BLaER1 treated with 17β-estradiol and CSF1 and Interleukin-3, amounts not matched to agents 10 nM and 100 nM (cell line): Measurements from ENCODE around the gene GABBR2.

Source experiments
- H3K27ac ChIP-seq, 11 experiments: shearing (Covaris generic); formaldehyde crosslinking; 2 replicates each; pipeline ENCODE4 v1.8.1; 2022
- H3K27me3 ChIP-seq, 11 experiments: shearing (Covaris generic); formaldehyde crosslinking; 2 replicates each; pipeline ENCODE4 v1.8.1; 2022
- H3K36me3 ChIP-seq, 11 experiments: shearing (Covaris generic); formaldehyde crosslinking; 2 replicates each; pipeline ENCODE4 v1.8.1; 2022
- H3K4me1 ChIP-seq, 10 experiments: shearing (Covaris generic); formaldehyde crosslinking; 2 replicates each; pipeline ENCODE4 v1.8.1; 2022
- H3K4me2 ChIP-seq, 11 experiments: shearing (Covaris generic); formaldehyde crosslinking; 2 replicates each; pipeline ENCODE4 v1.8.1; 2022
- H3K4me3 ChIP-seq, 10 experiments: shearing (Covaris generic); formaldehyde crosslinking; 2 replicates each; pipeline ENCODE4 v1.8.1; 2022
- H3K9ac ChIP-seq, 11 experiments: shearing (Covaris generic); formaldehyde crosslinking; 2 replicates each; pipeline ENCODE4 v1.8.1; 2022
- H3K9me3 ChIP-seq, 11 experiments: shearing (Covaris generic); formaldehyde crosslinking; replicated peaks in 1 of 11; 2 replicates each; pipeline ENCODE4 v1.8.1; 2022
- H4K20me1 ChIP-seq, 11 experiments: shearing (Covaris generic); formaldehyde crosslinking; 2 replicates each; pipeline ENCODE4 v1.8.1; 2022
- Cebpa-rat ChIP-seq, 11 experiments: shearing (Covaris generic); IDR thresholded peaks; 2 replicates each; pipeline ENCODE4 v1.8.1; 2022

GABBR2 gene

GRCh38 chr9:98547606-98548005 is 161.1 kb downstream of the GABBR2 start:
- Histone ChIP-seq H3K4me1 (peaks cover 0 to 12% (median 0%) of the 10 kb centered on the region in 10 experiments; a peak in 5 of 20 replicates), H3K36me3 (no peaks in the 10 kb centered on the region), H3K4me3 (no peak overlapping the region), H3K27ac (no peak overlapping the region), H3K9me3 (no peaks in the 10 kb centered on the region), H3K27me3 (no peaks in the 10 kb centered on the region), H4K20me1 (no peaks in the 10 kb centered on the region), H3K4me2 (no peak overlapping the region), H3K9ac (no peak overlapping the region)
- no peak for TF ChIP-seq Cebpa-rat (IDR thresholded peaks at IDR 0.05)

GRCh38 chr9:98545021-98545420 is 163.7 kb downstream of the GABBR2 start:
- no peak overlapping the region for H3K27ac ChIP-seq

DNA sequence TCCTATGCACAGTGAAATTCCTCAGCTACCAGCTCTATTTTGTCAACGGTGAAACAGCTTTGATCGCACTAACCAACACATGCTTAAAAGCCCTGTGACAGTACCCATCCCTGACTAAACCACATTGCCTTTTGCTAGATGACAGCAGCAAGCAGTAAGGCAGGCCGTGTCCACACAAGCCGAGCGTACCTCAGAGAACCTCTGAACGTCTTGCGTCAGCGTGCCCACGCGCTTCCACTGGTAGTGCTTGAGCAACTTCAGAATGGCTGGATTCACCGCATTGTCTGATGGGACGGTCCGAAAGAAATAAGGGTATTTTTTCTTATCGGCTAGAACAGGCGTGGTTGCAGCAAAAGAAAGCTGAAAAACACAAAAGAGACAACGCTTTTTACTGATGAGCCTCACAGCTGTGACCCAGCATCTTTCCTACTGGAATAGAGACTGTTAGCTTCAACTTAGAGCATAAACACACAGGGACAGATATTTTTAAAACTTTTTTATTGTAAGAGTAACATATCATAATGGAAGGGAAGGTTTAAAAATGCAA is 167.0 kb downstream of the GABBR2 start:
- Histone ChIP-seq H4K20me1 (no peaks in the 10 kb centered on the region), H3K4me2 (no peak overlapping the region), H3K4me3 (no peak overlapping the region), H3K27ac (no peak overlapping the region), H3K36me3 (no peaks in the 10 kb centered on the region), H3K4me1 (no peaks in the 10 kb centered on the region), H3K9ac (no peak overlapping the region), H3K27me3 (no peaks in the 10 kb centered on the region), H3K9me3 (no peaks in the 10 kb centered on the region; a peak in 2 of 22 replicates)
- no peak for TF ChIP-seq Cebpa-rat (IDR thresholded peaks at IDR 0.05)

More at GRCh38 chr9:98545021-98545420, 163.7 kb downstream of the GABBR2 start:
- H3K4me2 ChIP-seq, result no peak overlapping the region
- no peak for TF ChIP-seq Cebpa-rat (IDR thresholded peaks at IDR 0.05)
- no peaks in the 10 kb centered on the region for H4K20me1 ChIP-seq
- no peaks in the 10 kb centered on the region for H3K27me3 ChIP-seq
- H3K36me3 ChIP-seq, result no peaks in the 10 kb centered on the region
- no peaks in the 10 kb centered on the region for H3K9me3 ChIP-seq
- H3K4me1 ChIP-seq, result peaks cover 0 to 5% (median 0%) of the 10 kb centered on the region in 10 experiments; a peak in 5 of 20 replicates
- no peak overlapping the region for H3K9ac ChIP-seq
- no peak overlapping the region for H3K4me3 ChIP-seq

- H3K4me1 ChIP-seq, result no peaks in the 10 kb centered on the region
- H3K27me3 ChIP-seq, result no peaks in the 10 kb centered on the region
- TF ChIP-seq Cebpa-rat (IDR thresholded peaks at IDR 0.05), result no peak
- no peak overlapping the region for H3K9ac ChIP-seq
- no peaks in the 10 kb centered on the region for H3K36me3 ChIP-seq
- no peak overlapping the region for H3K4me3 ChIP-seq
- no peaks in the 10 kb centered on the region for H4K20me1 ChIP-seq
- no peak overlapping the region for H3K4me2 ChIP-seq
- no peak overlapping the region for H3K27ac ChIP-seq
- H3K9me3 ChIP-seq, result no peaks in the 10 kb centered on the region; a peak in 2 of 22 replicates
Measured at GRCh38 chr9:98540476-98540875, 168.3 kb downstream of the GABBR2 start.

DNA sequence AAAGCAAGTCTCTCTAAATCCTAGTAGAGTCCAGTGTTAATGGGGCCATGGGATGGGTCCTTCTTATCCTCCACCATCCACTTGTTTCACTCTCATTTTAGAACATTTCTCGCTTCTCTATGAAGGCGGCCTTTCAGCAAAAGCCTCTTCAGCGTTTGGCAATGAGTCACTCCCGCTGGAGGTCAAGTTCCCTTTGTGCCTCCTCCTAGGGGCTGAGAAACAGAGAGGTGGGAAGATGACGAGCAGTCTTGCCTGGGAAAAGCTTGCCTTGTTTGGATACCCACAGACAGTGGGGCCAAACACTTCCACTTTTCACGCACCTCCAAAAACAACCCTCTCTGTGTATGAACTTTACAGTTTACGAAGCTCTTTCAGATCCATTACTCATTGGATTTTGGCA is 168.8 kb downstream of the GABBR2 start:
- Histone ChIP-seq H3K4me1 (no peaks in the 10 kb centered on the region), H4K20me1 (no peaks in the 10 kb centered on the region), H3K9me3 (no peaks in the 10 kb centered on the region; a peak in 2 of 22 replicates), H3K27ac (no peak overlapping the region), H3K27me3 (no peaks in the 10 kb centered on the region), H3K9ac (no peak overlapping the region), H3K36me3 (no peaks in the 10 kb centered on the region), H3K4me3 (no peak overlapping the region), H3K4me2 (no peak overlapping the region)
- no peak for TF ChIP-seq Cebpa-rat (IDR thresholded peaks at IDR 0.05)

GRCh38 chr9:98538626-98539031 is 170.1 kb downstream of the GABBR2 start:
- Histone ChIP-seq H3K27ac (no peak overlapping the region), H3K9ac (no peak overlapping the region), H3K4me3 (no peak overlapping the region), H3K36me3 (no peaks in the 10 kb centered on the region), H3K4me2 (no peak overlapping the region; a peak in 1 of 22 replicates), H3K27me3 (no peaks in the 10 kb centered on the region), H3K9me3 (no peaks in the 10 kb centered on the region; a peak in 2 of 22 replicates), H4K20me1 (no peaks in the 10 kb centered on the region), H3K4me1 (no peaks in the 10 kb centered on the region)
- TF ChIP-seq Cebpa-rat (IDR thresholded peaks at IDR 0.05), result no peak

DNA sequence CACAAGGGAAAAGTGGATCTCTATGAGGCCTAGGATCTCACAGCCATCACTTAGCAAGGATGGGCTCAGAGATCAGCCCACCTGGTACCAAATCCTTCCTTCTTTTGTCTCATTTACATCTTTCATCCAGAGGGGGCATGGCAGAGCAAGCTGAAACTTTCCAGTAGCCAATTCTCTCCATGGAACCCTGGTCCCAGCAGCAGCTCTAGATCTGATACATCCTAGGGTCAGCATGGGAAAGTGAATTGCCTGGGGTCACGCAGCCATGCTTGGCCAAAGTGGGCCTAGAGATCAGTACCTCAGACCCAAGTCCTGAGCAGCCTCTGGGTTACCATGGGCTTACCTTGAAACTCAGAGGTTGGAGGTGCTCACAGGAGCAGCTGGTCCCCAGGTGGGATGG is 170.5 kb downstream of the GABBR2 start:
- Histone ChIP-seq H3K27ac (no peak overlapping the region), H3K9ac (no peak overlapping the region), H3K4me1 (no peaks in the 10 kb centered on the region), H3K36me3 (no peaks in the 10 kb centered on the region), H3K27me3 (no peaks in the 10 kb centered on the region), H3K9me3 (no peaks in the 10 kb centered on the region; a peak in 2 of 22 replicates), H4K20me1 (no peaks in the 10 kb centered on the region), H3K4me2 (no peak overlapping the region), H3K4me3 (no peak overlapping the region)
- no peak for TF ChIP-seq Cebpa-rat (IDR thresholded peaks at IDR 0.05)

- H3K36me3 ChIP-seq, result no peaks in the 10 kb centered on the region
- H3K9ac ChIP-seq, result no peak overlapping the region
- no peak for TF ChIP-seq Cebpa-rat (IDR thresholded peaks at IDR 0.05)
- H4K20me1 ChIP-seq, result no peaks in the 10 kb centered on the region
- H3K4me2 ChIP-seq, result no peak overlapping the region
- H3K4me3 ChIP-seq, result no peak overlapping the region
- no peaks in the 10 kb centered on the region; a peak in 2 of 22 replicates for H3K9me3 ChIP-seq
- H3K27ac ChIP-seq, result no peak overlapping the region
- no peaks in the 10 kb centered on the region for H3K4me1 ChIP-seq
- no peaks in the 10 kb centered on the region for H3K27me3 ChIP-seq
Measured at GRCh38 chr9:98536542-98537173, 172.1 kb downstream of the GABBR2 start.

DNA sequence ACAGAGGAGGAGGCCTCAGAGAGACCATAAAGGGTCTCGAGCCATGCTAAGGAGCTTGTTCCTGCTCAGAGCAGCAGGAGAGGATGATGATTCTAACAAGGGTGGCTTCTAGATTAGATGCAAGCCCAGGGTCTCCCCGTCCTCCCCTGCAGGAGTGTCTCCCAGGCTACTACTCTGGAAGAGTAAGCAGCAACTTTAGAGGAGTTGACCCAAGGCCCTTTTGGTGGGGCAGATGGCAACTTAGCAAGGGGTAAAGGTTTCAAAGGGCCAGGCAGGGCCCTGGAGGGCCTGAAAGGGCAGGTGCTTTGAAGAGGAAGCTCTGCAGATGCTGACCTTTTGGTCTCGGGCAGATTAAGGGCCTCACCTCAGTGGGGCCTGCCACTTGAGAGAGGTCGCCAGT is 174.9 kb downstream of the GABBR2 start:
- H3K4me2 ChIP-seq, result no peak overlapping the region
- H3K27me3 ChIP-seq, result no peaks in the 10 kb centered on the region
- no peaks in the 10 kb centered on the region for H3K36me3 ChIP-seq
- H3K4me1 ChIP-seq, result no peaks in the 10 kb centered on the region
- no peaks in the 10 kb centered on the region for H4K20me1 ChIP-seq
- H3K27ac ChIP-seq, result no peak overlapping the region
- H3K4me3 ChIP-seq, result no peak overlapping the region
- no peaks in the 10 kb centered on the region; a peak in 2 of 22 replicates for H3K9me3 ChIP-seq
- no peak for TF ChIP-seq Cebpa-rat (IDR thresholded peaks at IDR 0.05)
- H3K9ac ChIP-seq, result no peak overlapping the region

- Histone ChIP-seq H3K9ac (no peak overlapping the region), H3K27ac (no peak overlapping the region), H4K20me1 (no peaks in the 10 kb centered on the region), H3K9me3 (no peaks in the 10 kb centered on the region; a peak in 2 of 22 replicates), H3K4me2 (no peak overlapping the region), H3K36me3 (no peaks in the 10 kb centered on the region), H3K4me3 (no peak overlapping the region), H3K27me3 (no peaks in the 10 kb centered on the region), H3K4me1 (no peaks in the 10 kb centered on the region)
- no peak for TF ChIP-seq Cebpa-rat (IDR thresholded peaks at IDR 0.05)
Measured at GRCh38 chr9:98533132-98533531, 175.6 kb downstream of the GABBR2 start.
